Measurements from ENCODE around the gene GOLGA6L10.
"Not testable (repeated sequence)": the region's sequence is repeated elsewhere in the genome, so short reads cannot be mapped to it uniquely, and the experiment has no call there.

The GOLGA6L10 gene

DNA sequence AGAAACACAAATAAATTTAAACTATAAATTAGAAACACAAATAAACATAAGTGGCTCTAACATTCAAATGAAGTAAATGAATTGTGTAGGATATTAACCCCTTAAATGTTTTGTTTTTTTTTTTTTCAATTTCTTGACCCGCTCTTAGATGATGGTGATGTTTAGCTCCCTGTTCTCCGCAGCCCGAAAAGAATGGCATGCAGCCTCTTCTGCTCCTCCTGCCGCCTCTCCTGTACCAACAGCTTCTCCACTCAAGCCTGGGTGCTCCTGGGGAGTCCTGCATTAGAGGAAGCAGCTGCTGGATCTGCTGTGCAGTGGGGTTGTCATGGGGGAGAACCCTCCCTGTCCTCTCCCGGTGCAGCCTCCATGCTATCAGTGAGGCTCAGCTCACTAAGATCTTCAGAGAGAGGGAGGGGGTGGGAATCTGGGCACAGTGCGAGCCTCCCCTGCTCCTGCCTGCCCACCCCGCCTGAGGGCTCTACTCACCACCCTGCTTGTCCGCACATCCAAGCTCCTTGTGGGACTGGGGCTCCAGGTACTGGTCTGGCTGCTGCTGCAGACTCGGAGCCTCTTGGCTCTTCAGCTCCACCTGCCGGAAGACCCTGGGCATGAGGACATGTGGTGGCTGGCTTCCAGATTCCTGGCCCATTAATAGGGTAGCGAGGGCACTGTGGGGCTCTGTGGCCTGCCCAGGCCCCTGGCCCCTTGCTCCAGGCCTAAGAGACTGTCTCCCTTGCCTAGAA, 6.5 kb downstream of the GOLGA6L10 start:
- DNase-seq: not testable (repeated sequence)

GRCh38 chr15:82338573-82338972, 10.7 kb downstream of the GOLGA6L10 start:
- DNase-seq: not testable (repeated sequence)

DNA sequence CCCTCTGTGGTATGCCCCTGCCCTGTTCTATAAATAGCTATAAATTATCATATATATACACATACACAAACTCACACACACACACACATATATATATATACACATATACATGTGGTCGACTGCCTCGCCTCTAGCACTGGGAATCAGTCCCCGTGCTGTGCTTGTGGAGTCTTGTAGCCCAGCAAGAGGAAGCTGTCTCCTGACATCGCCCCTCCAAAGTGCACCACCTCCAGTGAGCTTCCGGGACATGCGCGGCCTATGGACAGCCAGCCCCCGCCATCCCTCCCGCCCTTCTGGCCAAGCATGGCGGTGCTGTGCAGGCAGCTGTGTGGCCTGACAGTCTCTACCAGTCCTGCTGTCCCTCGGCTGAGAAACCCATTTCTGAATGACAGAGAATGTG, 11.2 kb downstream of the GOLGA6L10 start:
- not testable (repeated sequence) for DNase-seq

- DNase-seq: not testable (repeated sequence)
Measured at GRCh38 chr15:82337051-82337450, 12.2 kb downstream of the GOLGA6L10 start.

- not testable (repeated sequence) for DNase-seq
Measured at GRCh38 chr15:82336180-82336647, 13.1 kb downstream of the GOLGA6L10 start.

DNA sequence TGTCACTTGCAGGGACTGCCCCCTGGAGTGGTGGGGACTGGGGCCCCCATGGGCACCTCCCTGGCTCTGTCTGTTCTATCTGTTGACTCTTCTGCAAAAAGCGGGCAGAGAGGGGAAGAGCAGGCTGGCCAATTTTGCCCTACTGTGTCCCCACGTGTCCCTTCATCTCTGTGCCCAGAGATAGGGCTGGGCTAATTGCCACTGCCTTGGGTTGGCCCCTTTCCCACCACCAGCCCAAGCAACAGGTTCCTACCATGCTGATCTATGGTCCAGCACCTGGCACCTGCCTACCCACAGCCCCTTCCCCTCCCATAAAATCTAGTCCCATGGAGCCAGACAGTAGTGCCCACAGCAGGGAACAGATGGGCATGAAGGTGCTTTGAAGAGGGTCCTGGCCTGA, 14.3 kb downstream of the GOLGA6L10 start:
- DNase-seq: not testable (repeated sequence)

GRCh38 chr15:82334554-82334932, 14.7 kb downstream of the GOLGA6L10 start:
- not testable (repeated sequence) for DNase-seq

DNA sequence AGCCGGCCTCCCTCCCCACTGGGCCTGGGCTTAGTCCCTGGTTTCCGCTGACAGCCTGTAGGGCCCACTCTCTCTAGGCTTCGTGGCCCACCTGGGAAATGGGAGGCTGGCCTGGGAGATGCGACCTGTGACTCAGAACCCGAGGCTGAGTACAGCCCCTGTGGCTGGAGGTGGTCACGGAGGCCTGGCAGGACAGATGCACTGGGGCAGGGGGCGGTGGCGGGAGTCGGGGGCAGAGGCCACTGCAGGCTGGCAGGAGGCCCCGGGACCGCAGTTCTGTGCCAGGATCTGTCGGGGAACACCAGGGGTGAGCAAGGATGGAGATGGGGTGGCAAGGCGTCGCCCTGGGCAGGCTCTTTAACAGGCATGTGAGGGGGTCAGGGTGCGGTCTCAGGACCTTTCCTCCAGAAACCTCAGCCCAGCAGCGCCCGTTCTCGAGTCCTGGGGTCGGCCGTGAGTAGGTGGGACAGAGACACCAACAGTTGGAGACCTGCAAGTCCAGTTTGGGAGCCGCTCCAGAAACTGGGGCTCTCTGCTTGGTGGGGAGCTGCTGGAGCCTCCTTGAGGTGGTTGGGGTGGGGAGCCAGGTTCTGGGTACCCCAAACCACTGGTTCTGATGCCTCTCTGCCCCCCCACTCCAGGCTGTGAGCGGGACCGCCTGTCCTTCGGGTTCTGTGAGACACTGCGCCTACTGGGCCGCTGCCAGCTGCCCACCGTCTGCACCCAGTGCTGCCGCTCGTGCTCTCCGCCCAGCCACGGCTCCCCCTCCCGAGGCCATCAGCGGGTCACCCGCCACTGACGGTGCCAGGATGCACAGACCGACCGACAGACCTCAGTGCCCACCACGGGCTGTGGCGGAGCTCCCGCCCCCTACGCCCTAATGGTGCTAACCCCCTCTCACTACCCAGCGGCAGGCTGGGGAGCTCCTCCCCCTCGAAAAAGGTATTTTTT, 15.4 kb downstream of the GOLGA6L10 start:
- DNase-seq: not testable (repeated sequence)

DNA sequence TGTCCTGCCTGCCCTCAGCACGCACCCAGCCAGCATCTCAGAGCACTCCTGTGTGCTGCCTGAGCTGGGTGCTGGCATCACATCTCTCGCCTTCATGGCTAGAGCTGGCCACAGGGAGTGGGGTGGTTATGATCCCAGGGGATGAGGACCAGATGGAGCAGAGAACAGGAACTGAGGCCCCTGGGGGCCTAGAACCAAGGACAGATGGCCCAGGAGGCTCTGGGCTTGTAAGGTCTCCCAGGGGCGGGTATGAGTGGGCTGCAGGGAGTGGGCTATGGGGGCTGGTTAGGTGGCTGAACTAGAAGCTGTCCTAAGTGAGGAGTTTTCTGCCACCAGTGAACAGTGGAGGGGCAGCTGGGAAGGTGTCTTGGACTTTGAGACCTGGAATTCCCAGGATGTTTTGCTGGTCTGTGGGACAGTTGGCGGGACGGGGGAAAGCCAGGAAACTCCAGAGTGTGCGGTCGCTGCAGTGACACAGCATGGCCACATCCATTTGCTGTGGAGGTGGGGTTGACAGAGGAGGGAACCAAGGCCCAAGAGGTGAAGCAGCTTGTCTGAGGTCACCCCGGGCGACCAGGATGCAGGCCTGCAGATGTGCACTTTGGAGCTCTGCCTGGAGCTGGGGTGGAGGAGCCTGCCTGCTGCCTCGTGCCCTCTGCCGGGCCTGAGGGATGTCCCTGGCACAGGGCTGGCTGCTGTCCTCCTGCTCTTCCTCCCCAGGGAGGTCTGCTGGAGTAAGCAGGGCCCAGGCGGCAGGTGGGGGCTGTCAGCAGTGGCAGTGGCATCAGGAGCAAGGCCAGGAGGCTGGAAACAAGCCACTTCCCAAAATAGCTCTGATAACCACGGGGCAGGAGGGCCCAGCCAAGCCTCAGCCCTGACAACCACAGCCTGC, 16.3 kb downstream of the GOLGA6L10 start:
- not testable (repeated sequence) for DNase-seq

DNA sequence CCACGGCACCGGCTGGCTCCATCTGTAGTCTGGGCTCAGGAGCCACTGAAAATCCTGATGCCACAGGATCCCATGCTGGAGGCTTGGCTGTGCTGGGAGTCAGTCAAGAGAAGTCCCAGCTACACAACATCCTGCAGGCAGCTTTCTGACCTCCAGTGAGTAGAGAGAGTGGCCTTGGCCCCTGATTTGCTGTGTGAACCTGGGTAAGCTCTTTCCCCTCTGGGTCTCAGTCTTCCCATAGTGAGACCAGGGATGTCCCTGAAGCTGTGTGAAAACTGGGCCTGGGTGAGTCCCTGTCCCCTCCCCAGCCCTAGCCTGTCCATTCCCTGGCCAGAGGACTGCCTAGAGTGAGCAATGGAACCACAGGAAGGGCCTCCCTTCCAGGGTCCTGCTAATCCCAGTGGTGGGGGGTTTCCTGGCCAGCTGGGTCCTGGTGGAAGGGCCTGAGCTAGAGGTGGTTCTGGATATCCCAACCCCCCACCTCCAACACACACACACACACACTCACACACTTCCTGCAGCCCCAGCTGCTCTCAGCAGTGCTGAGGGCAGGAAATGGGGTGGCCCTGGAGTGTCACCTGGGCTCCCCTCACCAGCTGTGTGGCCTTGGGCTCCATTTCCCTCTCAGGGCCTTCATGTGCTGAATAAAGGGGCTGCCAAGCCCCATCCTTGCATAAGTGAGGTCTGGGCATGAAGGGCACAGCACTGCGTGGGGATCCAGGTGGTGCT, 17.5 kb downstream of the GOLGA6L10 start:
- not testable (repeated sequence) for DNase-seq

DNA sequence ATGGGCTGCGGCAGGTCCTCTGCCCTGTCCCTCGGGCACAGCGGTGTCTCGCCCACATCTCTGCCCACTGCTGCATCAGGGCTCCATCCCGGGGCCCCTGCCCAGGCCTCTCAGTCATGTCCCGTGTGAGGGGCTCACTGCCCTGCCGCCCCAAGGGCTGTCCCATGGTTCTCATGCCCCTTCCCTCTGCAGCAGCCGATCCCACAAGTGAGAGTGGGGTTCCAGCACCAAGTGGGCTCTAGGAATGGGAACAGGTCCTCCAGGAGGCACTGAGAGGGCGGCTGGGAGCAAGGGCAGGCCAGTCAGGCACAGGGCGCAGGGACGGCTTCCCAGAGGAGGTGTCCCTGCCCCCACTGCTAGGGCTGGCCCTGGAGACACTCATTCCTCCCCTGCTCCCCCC, 18.4 kb downstream of the GOLGA6L10 start:
- DNase-seq: not testable (repeated sequence)

- not testable (repeated sequence) for DNase-seq
Measured at GRCh38 chr15:82329039-82329438, 20.2 kb downstream of the GOLGA6L10 start.

DNA sequence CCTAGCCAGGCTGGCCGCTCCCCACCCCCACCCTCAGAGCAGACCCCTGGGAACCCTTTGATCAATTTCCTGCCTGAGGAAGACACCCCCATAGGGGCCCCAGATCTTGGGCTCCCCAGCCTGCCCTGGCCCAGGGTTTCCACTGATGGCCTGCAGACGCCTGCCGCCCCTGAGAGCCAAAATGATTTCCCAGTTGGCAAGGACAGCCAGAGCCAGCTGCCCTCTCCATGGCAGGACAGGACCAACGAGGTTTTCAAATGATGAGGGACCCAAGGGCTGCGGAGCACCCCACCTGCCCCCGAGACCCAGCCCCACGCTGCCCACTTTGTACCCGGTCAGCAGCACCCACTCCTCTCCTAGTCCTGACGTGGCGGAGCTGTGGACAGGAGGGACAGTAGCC, 21.9 kb downstream of the GOLGA6L10 start:
- DNase-seq: not testable (repeated sequence)

- DNase-seq: not testable (repeated sequence)
Measured at GRCh38 chr15:82326896-82327295, 22.4 kb downstream of the GOLGA6L10 start.

- DNase-seq: not testable (repeated sequence)
Measured at GRCh38 chr15:82325646-82326045, 23.6 kb downstream of the GOLGA6L10 start.

DNA sequence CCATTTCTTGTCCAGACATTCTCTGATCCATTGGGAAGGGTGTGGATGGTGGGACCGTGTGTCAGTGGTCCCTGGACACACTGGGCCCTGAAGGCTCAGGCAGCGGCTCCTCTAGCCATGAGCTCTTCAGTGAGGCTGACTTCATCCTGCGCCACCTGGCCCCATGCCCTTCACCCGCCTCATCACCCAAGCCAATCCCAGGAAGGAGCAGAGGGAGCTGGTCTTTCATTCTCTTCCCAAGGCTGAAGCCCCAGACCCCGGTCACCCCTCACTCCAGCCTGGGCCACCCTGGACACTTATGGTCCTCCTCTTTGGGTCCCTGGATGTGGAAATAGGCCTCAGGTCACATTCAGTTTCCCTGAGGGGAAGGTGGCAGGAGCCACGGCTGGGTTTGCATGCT, 24.4 kb downstream of the GOLGA6L10 start:
- DNase-seq: not testable (repeated sequence)

GRCh38 chr15:82322488-82322887, 26.8 kb downstream of the GOLGA6L10 start:
- not testable (repeated sequence) for DNase-seq

DNA sequence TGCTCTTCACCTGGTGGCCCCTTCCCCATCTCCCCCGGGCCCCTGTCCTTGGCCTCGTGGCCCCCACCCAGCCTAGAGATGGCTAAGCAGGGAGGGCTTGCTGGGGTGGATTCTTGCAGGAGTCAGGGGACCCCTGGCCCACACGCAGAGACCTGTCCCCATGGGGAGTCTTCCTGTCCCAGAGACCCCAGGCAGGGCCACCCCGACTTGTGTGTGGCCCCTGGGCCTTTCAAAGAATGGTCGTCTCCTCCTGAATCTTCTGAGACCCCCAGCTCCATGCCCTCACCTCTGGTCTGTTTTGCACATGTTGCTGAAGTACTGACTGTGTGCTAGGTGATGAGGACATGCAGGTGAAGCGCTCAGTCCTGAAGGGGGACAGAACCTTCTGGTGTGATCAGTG, 28.4 kb downstream of the GOLGA6L10 start:
- not testable (repeated sequence) for DNase-seq

DNA sequence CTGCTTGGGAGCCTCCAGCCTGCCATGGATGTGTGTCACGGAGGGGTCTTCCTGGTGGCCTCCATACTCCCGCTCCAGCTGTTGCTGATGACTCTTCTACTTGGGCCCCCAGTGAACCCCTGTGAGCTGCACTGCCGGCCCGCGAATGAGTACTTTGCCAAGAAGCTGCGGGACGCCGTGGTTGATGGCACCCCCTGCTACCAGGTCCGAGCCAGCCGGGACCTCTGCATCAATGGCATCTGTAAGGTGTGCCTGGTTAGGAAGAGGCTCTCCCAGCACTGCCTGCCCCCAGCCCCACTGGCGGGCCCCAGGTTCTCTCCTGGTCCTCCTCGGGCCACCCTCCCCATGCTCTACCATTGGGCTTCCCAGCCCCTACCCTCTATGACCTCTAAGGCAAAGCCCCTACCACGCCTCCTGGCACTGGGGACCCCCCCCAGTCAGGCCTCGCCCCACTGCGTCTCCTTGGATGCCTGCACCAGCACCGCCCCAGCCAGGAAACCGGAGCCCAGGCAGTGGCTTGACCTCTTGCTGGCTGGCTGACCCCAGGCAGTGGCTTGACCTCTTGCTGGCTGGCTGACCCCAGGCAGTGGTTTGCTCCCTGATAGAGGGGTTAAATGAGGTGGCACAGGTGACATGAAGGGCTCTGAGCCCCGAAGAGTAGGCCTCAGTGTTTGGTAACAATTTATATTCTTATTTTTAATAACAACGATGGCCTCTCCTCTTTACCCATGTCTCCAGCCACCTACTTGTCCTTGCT, 29.6 kb downstream of the GOLGA6L10 start:
- DNase-seq: not testable (repeated sequence)

DNA sequence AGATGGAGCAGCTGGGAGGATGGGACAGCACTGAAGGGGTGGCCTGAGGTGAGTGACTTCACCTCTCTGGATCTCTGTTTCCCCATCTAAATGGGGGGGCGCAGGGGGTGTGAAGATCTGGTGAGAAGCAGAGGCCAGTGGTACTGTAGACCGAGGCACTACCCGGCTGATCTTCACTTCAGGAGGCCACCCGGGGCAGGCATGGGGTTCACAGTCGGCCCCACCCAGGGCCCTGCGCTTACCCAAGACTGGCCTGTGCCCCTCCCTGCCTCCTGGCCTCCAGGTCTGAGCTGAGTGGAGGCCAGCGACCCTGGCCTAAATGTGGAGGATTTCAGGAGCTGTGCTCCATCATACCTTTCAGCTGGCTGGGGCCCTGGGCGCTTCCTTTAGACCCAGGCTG, 31.0 kb downstream of the GOLGA6L10 start:
- DNase-seq: not testable (repeated sequence)

- DNase-seq: not testable (repeated sequence)
Measured at GRCh38 chr15:82317516-82317915, 31.8 kb downstream of the GOLGA6L10 start.

Measured in NCI-H1092 treated with DMSO at 0.1 percent for 48 hours (cell line).